NCI-H128 (cell line): ENCODE measurements around the gene KDM7A.
"Not testable (repeated sequence)": the region's sequence is repeated elsewhere in the genome, so short reads cannot be mapped to it uniquely, and the experiment has no call there.

Experiments used
- DNase-seq: peaks from one replicate; lab custom pipeline; 2025; ENCODE audit not compliant: unreplicated experiment; lab: John Stamatoyannopoulos, UW

Gene KDM7A

GRCh38 chr7:140160308-140160707, 16.5 kb downstream of the KDM7A start:
- DNase-seq, result no peak

- DNase-seq, result no peak
Observed at GRCh38 chr7:140159497-140159896, 17.3 kb downstream of the KDM7A start.

- DNase-seq, result no peak
Observed at GRCh38 chr7:140156460-140157080, 20.2 kb downstream of the KDM7A start.

- no peak for DNase-seq
Observed at GRCh38 chr7:140155428-140155827, 21.4 kb downstream of the KDM7A start.

GRCh38 chr7:140153666-140154161, 23.1 kb downstream of the KDM7A start:
- DNase-seq, result no peak

- DNase-seq, result no peak
Observed at GRCh38 chr7:140146574-140146973, 30.2 kb downstream of the KDM7A start.

GRCh38 chr7:140145709-140146108, 31.1 kb downstream of the KDM7A start:
- no peak for DNase-seq

- DNase-seq, result no peak
Observed at GRCh38 chr7:140144821-140145220, 32.0 kb downstream of the KDM7A start.

GRCh38 chr7:140143997-140144396, 32.8 kb downstream of the KDM7A start:
- DNase-seq, result no peak

- DNase-seq, result no peak
Observed at GRCh38 chr7:140142031-140142430, 34.8 kb downstream of the KDM7A start.

- DNase-seq, result no peak
Observed at GRCh38 chr7:140141256-140141655, 35.5 kb downstream of the KDM7A start.

- no peak for DNase-seq
Observed at GRCh38 chr7:140137078-140137477, 39.7 kb downstream of the KDM7A start.

- no peak for DNase-seq
Observed at GRCh38 chr7:140136073-140136472, 40.7 kb downstream of the KDM7A start.

GRCh38 chr7:140134039-140134438, 42.7 kb downstream of the KDM7A start:
- DNase-seq, result no peak

- DNase-seq, result no peak
Observed at GRCh38 chr7:140127360-140128127, 49.2 kb downstream of the KDM7A start.

- no peak for DNase-seq
Observed at GRCh38 chr7:140126435-140127034, 50.2 kb downstream of the KDM7A start.

GRCh38 chr7:140122965-140123364, 53.8 kb downstream of the KDM7A start:
- DNase-seq, result no peak

GRCh38 chr7:140121326-140121725, 55.5 kb downstream of the KDM7A start:
- DNase-seq, result no peak

- DNase-seq, result not testable (repeated sequence)
Observed at GRCh38 chr7:140114817-140115216, 62.0 kb downstream of the KDM7A start.

GRCh38 chr7:140108777-140109176, 68.0 kb downstream of the KDM7A start:
- not testable (repeated sequence) for DNase-seq

GRCh38 chr7:140096459-140096858, 80.3 kb downstream of the KDM7A start:
- DNase-seq, result no peak

- no peak for DNase-seq
Observed at GRCh38 chr7:140093375-140093774, 83.4 kb downstream of the KDM7A start.
